Epithelial cell of esophagus (primary cell): ENCODE data around the gene C6orf62.
A peak's percentile ranks its signal among the peaks of the same experiment; 100 is the strongest.
"Not testable (repeated sequence)": the region's sequence is repeated elsewhere in the genome, so short reads cannot be mapped to it uniquely, and the experiment has no call there.

ENCODE experiments used
- DNase-seq: peaks from one replicate; pipeline ENCODE4 v3.0.0; 2010; ENCODE audit warnings: low read depth
- H3K4me3 ChIP-seq: 2 replicates; pipeline ENCODE4 v1.5.1; 2011; ENCODE audit warnings: mild to moderate bottlenecking, low read length, control low read depth
- TF ChIP-seq, protein P1 (sequence below): IDR thresholded peaks from 2 replicates; pipeline ENCODE4 v1.5.1; 2011; ENCODE audit warnings: low read depth, mild to moderate bottlenecking, low read length, control low read depth, inconsistent platforms; ENCODE audit not compliant: insufficient read depth; ENCODE audit errors: missing control alignments

The C6orf62 gene

GRCh38 chr6:24721461-24722215, 2.7 kb upstream of the C6orf62 start:
- peak overlapping the region; percentile 77 for H3K4me3 ChIP-seq
- DNase-seq: no peak
- TF ChIP-seq, protein P1, sequence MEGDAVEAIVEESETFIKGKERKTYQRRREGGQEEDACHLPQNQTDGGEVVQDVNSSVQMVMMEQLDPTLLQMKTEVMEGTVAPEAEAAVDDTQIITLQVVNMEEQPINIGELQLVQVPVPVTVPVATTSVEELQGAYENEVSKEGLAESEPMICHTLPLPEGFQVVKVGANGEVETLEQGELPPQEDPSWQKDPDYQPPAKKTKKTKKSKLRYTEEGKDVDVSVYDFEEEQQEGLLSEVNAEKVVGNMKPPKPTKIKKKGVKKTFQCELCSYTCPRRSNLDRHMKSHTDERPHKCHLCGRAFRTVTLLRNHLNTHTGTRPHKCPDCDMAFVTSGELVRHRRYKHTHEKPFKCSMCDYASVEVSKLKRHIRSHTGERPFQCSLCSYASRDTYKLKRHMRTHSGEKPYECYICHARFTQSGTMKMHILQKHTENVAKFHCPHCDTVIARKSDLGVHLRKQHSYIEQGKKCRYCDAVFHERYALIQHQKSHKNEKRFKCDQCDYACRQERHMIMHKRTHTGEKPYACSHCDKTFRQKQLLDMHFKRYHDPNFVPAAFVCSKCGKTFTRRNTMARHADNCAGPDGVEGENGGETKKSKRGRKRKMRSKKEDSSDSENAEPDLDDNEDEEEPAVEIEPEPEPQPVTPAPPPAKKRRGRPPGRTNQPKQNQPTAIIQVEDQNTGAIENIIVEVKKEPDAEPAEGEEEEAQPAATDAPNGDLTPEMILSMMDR: no peak

GRCh38 chr6:24720604-24721460, 1.9 kb upstream of the C6orf62 start:
- TF ChIP-seq, protein P1: no peak
- DNase-seq: peak; percentile 100
- peak overlapping the region; percentile 99 for H3K4me3 ChIP-seq

DNA sequence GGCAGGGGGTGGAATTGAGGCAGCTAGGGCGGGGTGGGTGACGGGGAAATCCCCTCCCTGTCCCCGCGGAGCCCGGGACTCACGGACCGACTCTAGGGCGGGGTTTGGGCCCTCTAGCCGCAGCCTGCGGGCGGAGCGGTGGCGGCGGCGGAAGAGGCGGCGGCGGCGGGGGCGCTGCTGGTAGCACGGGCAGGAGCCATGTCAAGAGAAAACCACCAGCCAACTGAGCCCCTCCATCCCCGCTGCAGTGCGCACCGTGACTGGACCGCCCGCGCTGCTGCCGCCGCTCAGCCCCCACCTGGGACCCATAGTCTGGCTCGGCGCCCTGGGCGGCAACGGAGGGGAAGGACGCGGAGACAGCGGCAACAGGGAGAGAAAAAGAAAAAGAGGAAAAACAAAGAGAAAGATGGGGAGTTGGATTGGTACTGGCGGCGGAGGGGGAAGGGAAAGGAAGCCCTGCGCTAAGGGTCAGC, 1.2 kb upstream of the C6orf62 start:
- peak overlapping the region; percentile 99 for H3K4me3 ChIP-seq
- TF ChIP-seq, protein P1: no peak
- DNase-seq: peak; percentile 67

DNA sequence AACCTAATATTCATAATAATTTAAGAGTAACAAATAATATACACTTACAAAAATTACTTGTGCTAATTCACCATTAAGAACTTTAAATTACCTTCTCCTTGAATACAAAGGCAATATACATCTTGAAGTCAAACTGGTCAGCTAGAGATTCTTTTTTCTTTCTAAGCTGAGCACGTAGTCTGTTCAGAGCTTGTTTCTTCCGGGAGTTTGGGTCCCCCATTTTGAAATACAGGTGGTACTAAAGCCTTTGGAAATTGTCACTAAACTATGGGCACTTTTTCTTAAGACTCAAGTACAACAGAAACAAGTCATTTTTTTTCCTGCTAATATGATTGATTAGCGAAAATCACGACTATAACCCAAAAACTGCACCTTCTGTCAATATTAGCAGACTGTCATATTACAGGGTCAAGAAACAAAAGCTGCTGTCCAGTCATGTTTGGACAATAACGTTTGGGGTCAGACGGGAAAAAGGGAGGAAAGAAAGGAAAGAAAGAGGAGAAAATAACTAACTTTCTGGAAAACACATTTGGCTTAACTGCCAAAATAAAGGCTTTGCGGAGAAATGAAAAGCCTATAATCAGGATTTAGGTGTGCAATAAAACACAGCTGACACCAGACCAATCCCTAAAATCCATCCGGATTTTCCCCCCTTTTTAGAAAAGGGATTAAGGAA, 367 bp downstream of the C6orf62 start:
- DNase-seq: no peak
- peak overlapping the region; percentile 99 for H3K4me3 ChIP-seq
- TF ChIP-seq, protein P1: no peak

- not testable (repeated sequence) for DNase-seq
- peak overlapping the region; percentile 99 for H3K4me3 ChIP-seq
These were observed 2.3 kb downstream of the C6orf62 start for GRCh38 chr6:24716602-24717148.

DNA sequence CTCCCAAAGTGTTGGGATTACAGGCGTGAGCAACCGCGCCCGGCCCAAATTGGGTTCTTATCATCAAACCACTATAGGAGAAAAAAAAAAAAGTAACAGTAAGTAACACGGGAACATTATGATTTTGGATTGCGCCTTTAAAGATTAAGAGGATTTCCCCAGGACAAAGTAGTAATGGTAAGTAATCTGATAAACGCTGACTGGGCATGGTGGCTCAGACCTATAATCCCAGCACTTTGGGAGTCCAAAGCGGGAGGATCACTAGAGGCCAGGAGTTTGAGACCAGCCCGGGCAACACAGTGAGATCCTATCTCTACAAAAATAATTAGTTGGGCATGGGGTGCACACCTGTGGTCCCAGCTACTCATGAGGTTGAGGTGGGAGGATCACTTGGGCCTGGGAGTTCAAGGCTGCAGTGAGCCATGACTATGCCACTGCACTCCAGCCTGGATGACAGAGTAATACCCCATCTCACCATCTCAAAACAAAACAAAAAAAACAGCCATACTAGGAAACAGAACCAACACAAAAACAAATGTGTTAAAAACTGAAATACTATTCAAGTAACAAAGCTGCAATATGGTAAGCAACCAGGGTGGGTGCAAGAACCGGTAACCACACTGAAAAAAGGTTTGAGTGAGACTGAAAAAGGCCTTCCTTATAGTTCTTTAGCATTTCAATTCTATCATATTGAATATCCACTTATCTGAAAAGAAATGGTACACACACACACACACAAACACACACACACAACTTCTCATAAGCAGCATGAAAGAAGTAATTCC, 8.2 kb downstream of the C6orf62 start:
- TF ChIP-seq, protein P1: no peak
- H3K4me3 ChIP-seq: no peak overlapping the region
- DNase-seq: no peak
